HUES64 (cell line): Measurements from ENCODE around the gene CYP1A2.

ENCODE experiments used
- H3K27ac ChIP-seq: 2 replicates; pipeline ENCODE4 v1.7.0; 2013; ENCODE audit warnings: low read depth, low read length, inconsistent platforms
- H3K27me3 ChIP-seq: 2 replicates; pipeline ENCODE4 v1.6.1; 2013; ENCODE audit warnings: mild to moderate bottlenecking, low read length; ENCODE audit not compliant: insufficient read depth
- H3K36me3 ChIP-seq: 2 replicates; pipeline ENCODE4 v1.6.1; 2013; ENCODE audit warnings: mild to moderate bottlenecking, low read length; ENCODE audit not compliant: insufficient read depth
- H3K4me1 ChIP-seq: 2 replicates; pipeline ENCODE4 v1.6.1; 2013; ENCODE audit warnings: mild to moderate bottlenecking, low read length, moderate library complexity; ENCODE audit not compliant: insufficient read depth
- H3K4me3 ChIP-seq: 2 replicates; pipeline ENCODE4 v1.5.1; 2013; ENCODE audit warnings: mild to moderate bottlenecking, low read length, moderate library complexity
- H3K9ac ChIP-seq: 2 replicates; pipeline ENCODE4 v1.6.1; 2013; ENCODE audit warnings: mild to moderate bottlenecking, low read depth, low read length
- H3K9me3 ChIP-seq: 2 replicates; pipeline ENCODE4 v1.6.1; 2013; ENCODE audit warnings: low read depth, low read length; ENCODE audit not compliant: insufficient read depth
- WGBS: fragments of 150-250, 120-280 bp; methylation state at CpG from one replicate; pipeline ENCODE4 v1.1.7; 2013; ENCODE audit warnings: missing lambda C conversion rate; 5-methylcytosine and 5-hydroxymethylcytosine counted together

CYP1A2 gene

DNA sequence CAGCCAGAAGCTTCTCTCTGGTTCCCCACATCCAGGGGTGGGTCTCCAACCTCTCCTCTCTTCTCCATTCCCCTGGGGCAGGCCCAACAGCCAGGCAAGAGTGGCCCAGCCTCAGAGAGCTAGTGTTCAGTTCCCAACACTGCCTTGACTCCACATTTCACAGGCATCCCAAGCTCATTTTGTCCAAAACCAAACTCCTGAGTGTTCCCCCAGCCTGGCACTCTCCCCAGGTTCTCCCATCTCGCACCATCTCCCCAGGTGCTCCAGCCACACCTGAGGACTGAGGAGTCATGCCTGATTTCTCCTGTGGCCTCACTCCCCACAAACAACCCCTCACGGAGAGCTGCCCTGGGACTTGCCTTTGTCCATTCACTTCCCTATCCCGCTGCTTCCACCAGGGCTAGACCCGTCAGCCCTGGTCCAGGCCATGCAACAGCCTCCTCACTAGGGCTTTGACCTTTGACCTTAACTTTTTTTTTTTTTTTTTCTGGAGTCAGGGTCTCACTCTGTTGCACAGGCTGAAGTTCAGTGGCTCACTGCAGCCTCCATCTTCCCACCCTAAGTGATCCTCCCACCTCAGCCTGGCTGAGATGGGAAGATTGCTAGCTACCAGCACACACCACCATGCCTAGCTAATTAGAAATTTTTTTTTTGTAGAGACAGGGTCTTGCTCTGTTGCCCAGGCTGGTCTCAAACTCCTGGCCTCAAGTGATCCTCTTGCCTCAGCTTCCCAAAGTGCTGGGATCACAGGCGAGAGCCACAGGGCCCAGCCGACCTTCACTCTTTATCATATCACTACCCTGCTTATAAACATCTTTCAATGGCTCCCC lies 29.3 kb downstream of the CYP1A2 start:
- H3K9me3 ChIP-seq: no peaks in the 10 kb centered on the region
- H3K27ac ChIP-seq: no peak overlapping the region
- no peak overlapping the region for H3K9ac ChIP-seq

DNA sequence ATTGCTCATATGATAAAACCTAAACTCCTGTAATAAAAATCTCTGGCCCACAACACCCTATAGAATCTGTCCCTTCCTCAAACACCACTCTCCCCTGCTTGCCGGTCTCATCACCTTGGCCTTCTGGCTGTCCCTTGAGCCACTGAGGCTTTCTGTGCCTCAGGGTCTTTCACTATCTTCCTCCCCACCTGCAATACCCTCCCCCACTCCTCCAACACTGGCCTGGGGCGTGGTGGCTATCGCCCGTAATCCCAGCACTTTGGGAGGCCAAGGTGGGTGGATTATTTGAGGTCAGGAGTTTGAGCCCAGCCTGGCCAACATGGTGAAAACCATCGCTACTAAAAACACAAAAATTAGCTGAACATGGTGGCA lies 29.9 kb downstream of the CYP1A2 start:
- H3K27ac ChIP-seq: no peak overlapping the region
- peaks cover 22% of the 10 kb centered on the region for H3K27me3 ChIP-seq
- H3K4me3 ChIP-seq: no peak overlapping the region
- H3K36me3 ChIP-seq: no peaks in the 10 kb centered on the region
- WGBS: 83% methylated on average over 4 of the region's 5 CpGs
- H3K9ac ChIP-seq: no peak overlapping the region
- H3K9me3 ChIP-seq: no peaks in the 10 kb centered on the region
- H3K4me1 ChIP-seq: peaks cover 34% of the 10 kb centered on the region

More for the DNA sequence above, 29.3 kb downstream of the CYP1A2 start:
- peaks cover 35% of the 10 kb centered on the region for H3K4me1 ChIP-seq
- 80% methylated on average over 6 of the region's 6 CpGs for WGBS
- no peak overlapping the region for H3K4me3 ChIP-seq
- H3K27me3 ChIP-seq: peaks cover 22% of the 10 kb centered on the region
- no peaks in the 10 kb centered on the region for H3K36me3 ChIP-seq

DNA sequence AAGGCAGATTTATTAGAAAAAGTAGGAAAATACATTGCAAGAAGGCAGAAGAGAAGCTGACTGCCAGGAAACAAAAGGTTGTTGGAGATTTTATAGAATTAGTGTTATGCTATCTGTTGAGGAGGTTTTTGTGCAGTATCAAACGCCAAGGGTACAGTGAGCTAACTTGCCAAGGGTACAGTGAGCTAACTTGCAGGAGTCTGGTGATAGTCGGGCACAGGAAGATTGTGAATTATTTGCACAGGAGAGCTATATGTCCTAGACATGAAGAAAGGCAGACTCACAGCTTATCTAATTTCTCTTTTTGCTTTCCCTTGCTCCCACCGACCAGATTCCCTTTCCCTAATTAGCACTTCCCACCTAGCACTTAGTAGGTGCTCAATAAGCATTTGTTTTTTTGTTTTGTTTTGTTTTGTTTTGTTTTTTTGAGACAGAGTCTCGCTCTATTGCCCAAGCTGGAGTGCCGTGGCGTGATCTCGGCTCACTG lies 30.6 kb downstream of the CYP1A2 start:
- peaks cover 30% of the 10 kb centered on the region; the same call in 1 of the 2 replicates for H3K4me1 ChIP-seq
- H3K9ac ChIP-seq: no peak overlapping the region
- H3K27ac ChIP-seq: no peak overlapping the region
- H3K36me3 ChIP-seq: no peaks in the 10 kb centered on the region
- WGBS: 93% methylated on average over 7 of the region's 7 CpGs
- H3K4me3 ChIP-seq: no peak overlapping the region
- H3K27me3 ChIP-seq: peaks cover 22% of the 10 kb centered on the region
- H3K9me3 ChIP-seq: no peaks in the 10 kb centered on the region

DNA sequence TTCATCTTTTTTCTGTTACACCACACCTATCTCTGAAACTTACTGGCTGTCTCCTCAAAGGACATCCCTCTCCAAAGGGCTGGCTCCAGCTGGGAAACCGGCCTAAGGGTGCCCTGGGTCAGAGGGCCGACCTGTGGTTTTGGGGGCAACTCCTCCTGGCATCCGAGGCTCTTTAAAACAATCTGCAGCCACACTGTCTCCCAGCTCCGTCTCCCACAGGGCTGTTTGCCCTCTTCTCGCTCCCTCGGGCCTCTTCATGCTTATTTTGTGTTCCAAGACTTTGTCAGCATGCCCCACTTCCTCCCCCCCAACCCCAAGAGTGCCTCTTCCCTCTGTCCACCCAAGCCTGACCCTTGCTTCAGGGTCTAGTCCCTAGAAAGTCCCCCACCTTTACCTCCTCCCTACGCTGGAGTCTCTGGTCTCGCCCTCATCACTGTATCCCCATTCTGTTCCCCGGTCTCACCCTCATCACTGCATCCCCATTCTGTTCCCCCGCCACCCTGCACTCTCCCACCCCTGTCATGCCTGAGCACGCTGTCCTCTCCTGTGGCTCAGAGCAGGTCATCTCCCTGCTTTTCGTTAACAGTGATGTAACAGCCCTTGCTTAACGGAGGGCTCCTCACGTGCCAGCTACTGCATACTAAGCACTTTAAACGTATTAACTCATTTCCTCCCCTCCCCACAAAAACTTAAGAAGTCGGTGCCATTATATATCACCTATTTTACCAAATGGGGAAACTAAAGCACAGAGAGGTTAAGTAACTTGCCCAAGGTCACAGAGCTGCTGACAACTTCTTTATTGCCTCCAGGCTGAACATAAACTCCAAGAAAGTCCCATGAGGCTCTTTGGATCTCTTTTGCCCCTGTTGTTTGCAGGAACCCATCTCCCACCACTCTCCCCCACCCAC lies 32.1 kb downstream of the CYP1A2 start:
- Histone ChIP-seq H3K27me3 (peaks cover 22% of the 10 kb centered on the region), H3K4me1 (peaks cover 30% of the 10 kb centered on the region; the same call in 1 of the 2 replicates), H3K9me3 (no peaks in the 10 kb centered on the region), H3K36me3 (no peaks in the 10 kb centered on the region), H3K4me3 (peak overlapping the region; percentile 82), H3K9ac (no peak overlapping the region), H3K27ac (no peak overlapping the region)
- WGBS: 65% methylated on average over 16 of the region's 16 CpGs

DNA sequence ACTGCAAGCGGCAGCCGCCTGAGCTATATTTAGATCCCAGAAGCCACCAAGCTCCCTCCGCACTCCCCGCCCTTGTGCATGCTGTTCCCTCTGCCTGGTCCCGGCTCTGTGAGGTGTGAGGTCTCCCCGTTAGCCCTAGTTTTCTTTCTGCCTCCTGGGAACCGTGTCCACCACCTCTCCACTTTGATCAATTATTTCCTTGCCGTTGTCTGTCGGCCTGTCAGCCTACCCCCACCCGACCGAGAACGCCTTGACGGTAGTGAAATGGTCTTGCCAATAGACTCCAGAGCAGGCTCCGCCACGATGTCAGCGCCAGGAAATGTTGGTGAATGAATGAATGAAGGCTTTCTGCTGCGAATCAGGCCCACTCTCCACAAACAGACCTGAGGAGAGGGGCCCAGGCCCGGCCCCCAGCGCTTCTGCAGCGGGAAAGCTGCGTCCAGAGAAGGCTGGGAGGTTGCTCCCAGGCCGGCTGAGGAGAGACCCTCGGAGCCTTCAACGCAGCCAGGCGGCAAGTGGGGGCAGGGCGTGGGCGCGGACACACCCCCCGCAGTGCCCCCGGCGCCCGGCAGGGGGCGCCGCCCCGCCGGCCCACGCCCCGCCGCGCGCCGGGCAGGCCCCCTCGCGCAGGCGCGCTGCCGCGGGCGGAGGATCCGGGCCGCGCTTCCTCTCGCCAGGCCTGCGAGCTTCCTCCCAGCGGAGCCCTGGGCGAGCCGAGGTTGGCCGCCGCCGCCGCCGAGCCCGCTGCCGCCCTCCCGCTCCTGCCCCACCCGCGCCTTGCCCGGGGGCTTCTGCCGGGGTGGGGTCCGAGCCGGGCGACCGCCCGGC lies 33.0 kb downstream of the CYP1A2 start, which contains the start of gene CSK:
Gene CSK (plus strand): TSS at position 650 of the 828 bp plus-strand sequence. CDS start 16,218 bp downstream, outside the sequence.
- Histone ChIP-seq H3K27ac (no peak within 1 kb of the TSS; the same call in 1 of the 2 replicates), H3K27me3 (peaks cover 22% of the 10 kb centered on the region), H3K9me3 (no peaks in the 10 kb centered on the region), H3K4me3 (peak within 1 kb of the TSS; percentile 82), H3K36me3 (no peaks in the 10 kb centered on the region), H3K9ac (peak within 1 kb of the TSS; percentile 75), H3K4me1 (peaks cover 29% of the 10 kb centered on the region; the same call in 1 of the 2 replicates)
- 2% methylated on average over 74 of the region's 74 CpGs for WGBS

DNA sequence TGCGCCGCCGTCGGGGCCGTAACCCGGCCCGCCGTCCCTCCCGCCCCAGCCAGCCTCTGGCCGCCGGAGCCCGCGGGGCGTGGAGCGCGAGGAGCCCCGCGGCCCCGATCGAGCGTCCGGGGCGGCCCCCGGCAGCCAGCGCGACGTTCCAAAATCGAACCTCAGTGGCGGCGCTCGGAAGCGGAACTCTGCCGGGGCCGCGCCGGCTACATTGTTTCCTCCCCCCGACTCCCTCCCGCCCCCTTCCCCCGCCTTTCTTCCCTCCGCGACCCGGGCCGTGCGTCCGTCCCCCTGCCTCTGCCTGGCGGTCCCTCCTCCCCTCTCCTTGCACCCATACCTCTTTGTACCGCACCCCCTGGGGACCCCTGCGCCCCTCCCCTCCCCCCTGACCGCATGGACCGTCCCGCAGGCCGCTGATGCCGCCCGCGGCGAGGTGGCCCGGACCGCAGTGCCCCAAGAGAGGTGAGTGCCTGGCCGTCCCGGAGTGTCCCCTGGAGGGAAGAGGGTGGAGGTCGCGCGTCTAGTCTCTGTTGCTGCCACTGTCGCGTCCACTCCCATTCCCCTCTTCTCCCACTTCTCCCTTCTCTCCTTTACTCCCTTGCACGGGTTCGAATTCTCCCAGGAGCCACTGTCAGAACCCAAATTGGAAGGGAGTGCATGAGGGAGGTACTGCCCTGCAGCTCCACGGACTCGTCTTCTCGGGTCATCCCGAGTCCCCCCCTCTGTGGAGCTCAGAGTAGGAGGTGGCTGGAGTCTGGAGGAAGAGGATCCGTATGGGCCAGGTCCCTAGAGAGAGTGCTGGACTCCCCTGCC lies 33.8 kb downstream of the CYP1A2 start:
- WGBS: under 1% methylated on average over 60 of the region's 72 CpGs
- Histone ChIP-seq H3K9me3 (no peaks in the 10 kb centered on the region), H3K4me3 (peak overlapping the region; percentile 82), H3K4me1 (peaks cover 23% of the 10 kb centered on the region; the same call in 1 of the 2 replicates), H3K9ac (peak overlapping the region; percentile 75), H3K36me3 (no peaks in the 10 kb centered on the region), H3K27me3 (peaks cover 22% of the 10 kb centered on the region), H3K27ac (no peak overlapping the region; the same call in 1 of the 2 replicates)

DNA sequence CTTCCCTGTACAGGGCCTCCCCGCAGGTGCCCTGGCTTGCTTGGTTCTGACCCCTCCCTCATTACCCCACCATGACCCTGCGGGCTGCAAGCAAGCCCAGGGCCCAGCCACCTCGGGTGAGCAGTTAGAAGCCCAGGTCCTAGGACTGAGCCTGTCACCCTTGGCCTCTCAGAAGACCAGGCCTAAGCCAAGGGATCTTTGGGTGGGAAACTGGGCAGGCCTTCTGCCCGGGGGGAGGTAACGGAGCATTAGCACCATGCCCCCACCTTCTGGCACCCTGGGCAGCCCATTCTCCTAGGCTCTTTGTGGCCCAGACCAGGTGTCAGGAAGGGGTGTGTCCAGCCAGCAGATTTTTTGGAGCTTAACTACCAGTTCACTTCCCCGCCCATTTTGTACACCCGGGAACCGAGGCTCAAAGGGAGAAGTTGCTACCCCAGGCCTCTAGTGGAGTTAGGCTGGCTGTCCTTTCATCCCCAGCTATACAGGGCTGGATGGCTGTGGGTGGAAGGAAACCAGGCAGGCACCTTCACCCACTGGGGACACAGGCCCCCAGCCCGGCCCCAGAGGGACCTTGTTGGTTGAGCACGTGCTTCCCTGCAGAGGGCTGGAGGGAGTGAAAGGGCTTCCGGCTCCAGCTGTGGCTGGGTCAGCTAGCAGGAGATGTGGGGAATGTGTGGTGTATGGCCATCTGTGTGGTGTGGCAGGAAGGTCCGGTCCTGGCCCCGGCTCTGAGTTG lies 34.6 kb downstream of the CYP1A2 start:
- H3K4me3 ChIP-seq: peak overlapping the region; percentile 82
- no peaks in the 10 kb centered on the region for H3K36me3 ChIP-seq
- peaks cover 22% of the 10 kb centered on the region for H3K27me3 ChIP-seq
- H3K9ac ChIP-seq: peak overlapping the region; percentile 55; the same call in 1 of the 2 replicates
- H3K9me3 ChIP-seq: no peaks in the 10 kb centered on the region
- no peak overlapping the region for H3K27ac ChIP-seq
- WGBS: 41% methylated on average over 13 of the region's 13 CpGs
- peaks cover 24% of the 10 kb centered on the region for H3K4me1 ChIP-seq

DNA sequence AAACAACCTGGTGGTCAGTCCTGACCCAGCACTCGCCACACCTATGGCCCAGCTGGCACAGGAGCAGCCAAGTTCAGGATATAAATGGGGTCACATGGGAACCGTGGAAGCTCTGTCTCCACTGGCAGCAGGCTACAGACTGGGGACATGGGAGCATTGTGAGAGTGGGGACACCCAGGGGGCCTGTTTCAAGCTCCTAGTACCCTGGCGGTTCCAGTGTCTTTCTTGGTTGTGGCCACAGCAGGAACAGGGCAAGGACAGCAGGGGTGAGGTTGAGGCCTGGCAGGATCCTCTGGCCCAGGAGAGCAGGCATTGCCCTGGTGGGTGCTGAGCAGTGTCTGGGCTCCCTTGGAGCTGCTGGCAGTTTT lies 35.1 kb downstream of the CYP1A2 start:
- WGBS: 87% methylated on average over 3 of the region's 3 CpGs
- Histone ChIP-seq H3K36me3 (no peaks in the 10 kb centered on the region), H3K27me3 (peaks cover 22% of the 10 kb centered on the region), H3K9me3 (no peaks in the 10 kb centered on the region), H3K27ac (no peak overlapping the region), H3K9ac (no peak overlapping the region), H3K4me1 (peaks cover 30% of the 10 kb centered on the region), H3K4me3 (peak overlapping the region; percentile 82; the same call in 1 of the 2 replicates)

DNA sequence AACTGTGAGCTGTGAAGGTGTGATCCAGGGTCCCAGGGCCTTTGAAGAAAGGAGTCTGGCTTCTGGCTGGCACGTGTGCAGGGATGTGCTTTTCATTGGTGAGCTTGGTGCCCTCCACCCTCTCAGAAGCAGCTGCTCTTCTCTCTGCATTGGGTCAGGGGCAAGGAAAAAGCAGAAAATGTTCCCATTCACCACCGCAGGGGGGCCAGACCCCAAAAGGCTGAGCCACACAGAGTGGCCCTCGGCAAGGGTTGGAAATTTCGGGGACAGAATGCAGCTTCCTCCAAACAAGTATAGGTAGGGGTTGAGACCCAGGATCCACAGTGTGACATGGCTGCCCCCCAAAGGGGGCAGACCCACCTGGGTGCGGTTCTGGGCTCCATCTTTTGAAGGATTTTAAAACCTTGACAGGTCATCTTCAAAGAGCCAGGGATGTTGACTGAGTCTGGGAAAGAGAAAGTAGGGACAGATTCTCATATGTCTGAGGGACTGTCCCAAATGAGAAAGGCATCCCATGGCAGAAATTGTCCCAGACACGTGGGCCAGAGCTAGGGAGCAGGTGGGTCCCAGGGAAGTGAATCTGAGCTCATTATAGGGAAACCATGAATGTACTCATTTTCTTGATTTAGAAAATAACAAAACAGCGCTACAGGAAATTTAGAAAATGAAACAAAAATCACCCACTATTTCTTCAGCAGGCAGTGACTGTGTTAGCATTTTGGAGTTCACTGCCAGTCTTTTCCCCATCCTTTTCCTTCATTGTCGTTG lies 36.0 kb downstream of the CYP1A2 start:
- H3K36me3 ChIP-seq: no peaks in the 10 kb centered on the region

More for the DNA sequence above, 36.0 kb downstream of the CYP1A2 start:
- Histone ChIP-seq H3K27me3 (peaks cover 22% of the 10 kb centered on the region), H3K9ac (no peak overlapping the region), H3K4me3 (no peak overlapping the region), H3K9me3 (no peaks in the 10 kb centered on the region), H3K4me1 (peaks cover 38% of the 10 kb centered on the region), H3K27ac (no peak overlapping the region)
- WGBS: 85% methylated on average over 8 of the region's 8 CpGs
